GM21723 (cell line): Measurements from ENCODE around the gene ASMTL.
A peak's percentile ranks its signal among the peaks of the same experiment; 100 is the strongest.
"Not testable (repeated sequence)": the region's sequence is repeated elsewhere in the genome, so short reads cannot be mapped to it uniquely, and the experiment has no call there.

ENCODE experiments used
- ATAC-seq: cut with Tn5 transposase; IDR thresholded peaks from one replicate; pipeline ENCODE4 v1.9.1; 2021; ENCODE audit warnings: mild to moderate bottlenecking, moderate library complexity; ENCODE audit not compliant: unreplicated experiment

The ASMTL gene

DNA sequence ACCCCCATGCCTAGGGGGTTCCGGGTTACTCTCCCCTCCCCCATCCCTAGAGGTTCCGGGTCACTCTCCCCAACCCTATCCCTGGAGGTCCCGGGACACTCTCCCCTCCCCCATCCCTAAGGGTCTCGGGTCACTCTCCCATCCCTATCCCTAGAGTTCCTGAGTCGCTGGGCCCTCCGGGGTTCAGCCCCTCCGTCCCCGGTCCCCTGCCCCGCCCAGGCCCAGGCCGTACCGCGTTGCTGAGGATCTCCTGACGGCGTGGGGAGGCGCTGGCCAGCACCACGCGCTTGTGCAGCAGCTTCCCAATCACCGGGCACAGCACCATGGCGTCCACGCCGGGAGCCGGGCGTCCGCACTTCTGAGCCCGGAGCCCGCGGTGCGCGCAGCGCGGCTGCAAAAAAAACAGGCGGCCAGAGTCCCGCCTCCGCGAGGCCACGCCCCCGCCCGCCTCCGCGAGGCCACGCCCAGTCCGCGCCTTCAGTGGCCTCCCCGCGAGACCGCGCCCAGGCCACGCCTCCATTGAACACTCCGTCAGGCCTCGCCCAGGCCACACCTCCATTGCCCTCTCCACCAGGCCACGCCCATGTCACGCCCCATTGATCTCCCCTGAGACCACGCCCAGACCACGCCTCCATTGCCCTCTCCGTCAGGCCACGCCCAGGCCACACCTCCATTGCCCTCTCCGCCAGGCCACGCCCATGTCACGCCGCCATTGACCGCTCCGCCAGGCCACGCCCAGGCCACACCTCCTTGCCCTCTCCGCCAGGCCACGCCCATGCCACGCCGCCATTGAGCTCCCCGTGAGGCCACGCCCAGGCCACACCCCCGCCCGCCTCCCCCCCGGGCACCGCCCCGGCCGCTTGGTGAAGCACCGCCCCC is at the start of gene ASMTL:
TSS of gene ASMTL (minus strand) at position 394 of the 879 bp plus-strand sequence. CDS start at position 325, 69 bp downstream.
- peak; percentile 77 for ATAC-seq

- peak; percentile 44 for ATAC-seq
Measured at GRCh38 chrX:1502241-1502640, 49.5 kb upstream of the ASMTL start.

DNA sequence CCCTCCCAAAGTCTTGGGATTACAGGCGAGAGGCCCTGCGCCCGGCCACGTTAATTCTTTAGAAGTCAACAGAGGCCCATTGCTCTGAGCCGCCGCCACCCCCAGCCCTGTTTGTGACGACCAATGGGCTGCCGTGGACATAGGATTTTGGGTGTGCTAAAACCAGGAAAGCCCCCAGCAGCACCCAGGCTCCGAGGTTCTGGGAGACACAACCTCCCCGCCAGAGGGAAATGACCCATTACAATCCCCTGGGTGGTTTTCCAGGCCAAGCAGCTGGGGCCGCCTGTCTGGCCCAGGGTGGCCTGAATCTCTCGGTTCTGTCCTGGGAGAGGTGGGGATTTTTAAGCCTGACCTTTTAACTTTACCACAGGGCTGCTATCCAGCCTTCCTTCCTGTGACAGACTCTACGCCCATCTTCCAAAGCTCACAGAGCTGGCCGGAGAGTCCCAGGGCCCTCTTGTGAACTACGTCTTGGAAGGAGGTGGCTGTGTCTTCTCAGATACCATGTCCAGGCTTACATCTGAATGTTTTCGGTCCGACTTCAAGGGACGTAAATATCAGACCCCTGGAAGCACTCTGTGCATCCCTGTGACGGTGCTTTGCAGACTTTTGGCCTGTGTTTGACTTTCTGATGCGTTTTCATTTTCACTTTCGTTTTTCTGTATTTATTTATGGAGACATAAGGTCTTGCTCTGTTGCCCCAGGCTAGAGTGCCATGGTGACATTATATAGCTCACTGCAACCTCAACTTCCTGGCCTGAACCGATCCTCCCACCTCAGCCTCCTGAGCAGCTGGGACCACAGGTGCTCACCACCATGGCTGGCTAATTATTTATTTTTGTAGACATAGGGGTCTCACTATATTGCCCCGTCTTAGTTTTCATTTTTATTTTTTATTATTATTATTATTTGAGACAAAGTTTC is 48.3 kb upstream of the ASMTL start:
- peak; percentile 63 for ATAC-seq

GRCh38 chrX:1496076-1496475 is 43.4 kb upstream of the ASMTL start:
- ATAC-seq: no peak

DNA sequence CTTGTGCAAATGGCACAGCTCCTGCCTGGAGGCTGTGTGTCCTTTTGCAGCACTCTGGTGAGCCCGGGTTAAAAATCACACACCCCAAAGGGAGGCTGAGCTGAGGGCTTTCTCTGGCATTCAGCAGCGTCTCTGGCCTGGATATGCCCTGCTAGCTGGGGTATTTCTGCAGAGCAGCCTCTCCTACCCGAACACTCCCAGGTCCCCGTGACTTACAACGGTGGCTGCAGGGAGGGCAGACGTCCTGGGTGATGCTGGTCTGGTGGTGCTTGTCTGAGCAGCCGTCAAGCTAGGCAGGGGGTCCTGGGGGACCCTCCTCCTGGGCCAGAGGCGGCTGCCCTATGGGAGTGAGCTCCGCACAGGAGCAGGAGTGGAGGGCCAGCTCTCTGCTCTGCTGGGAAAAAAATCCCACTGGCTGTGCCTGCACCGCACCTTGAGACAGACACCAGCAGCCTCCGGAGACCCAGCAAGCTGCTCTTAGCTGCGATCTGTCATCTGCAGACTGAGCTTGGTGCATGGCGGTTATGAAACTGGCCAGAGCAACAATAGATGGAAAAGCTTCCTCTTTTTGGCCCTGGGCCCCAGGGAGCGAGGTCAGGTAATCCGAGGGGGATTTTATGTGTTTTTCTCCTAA is 41.3 kb upstream of the ASMTL start:
- ATAC-seq: peak; percentile 61

DNA sequence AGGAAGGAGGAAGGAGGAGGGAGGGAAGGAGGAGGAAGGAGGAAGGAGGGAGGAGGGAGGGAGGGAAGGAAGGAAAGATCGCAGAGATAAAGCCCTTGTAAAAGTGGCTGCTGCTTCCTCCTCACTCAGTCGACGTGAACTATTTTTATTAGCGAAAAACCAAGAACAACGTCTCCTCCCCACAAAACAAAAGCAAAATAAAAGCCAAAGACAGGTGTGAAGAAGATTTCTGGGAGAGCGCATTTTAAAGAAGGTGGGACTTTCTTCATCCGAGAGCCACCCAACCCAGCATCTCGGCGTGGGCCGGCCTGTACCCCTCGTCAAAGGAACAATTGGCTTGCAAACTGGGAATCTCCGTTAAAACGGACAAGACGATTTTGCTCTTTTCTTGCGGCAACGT is 40.7 kb upstream of the ASMTL start:
- ATAC-seq: peak; percentile 7

DNA sequence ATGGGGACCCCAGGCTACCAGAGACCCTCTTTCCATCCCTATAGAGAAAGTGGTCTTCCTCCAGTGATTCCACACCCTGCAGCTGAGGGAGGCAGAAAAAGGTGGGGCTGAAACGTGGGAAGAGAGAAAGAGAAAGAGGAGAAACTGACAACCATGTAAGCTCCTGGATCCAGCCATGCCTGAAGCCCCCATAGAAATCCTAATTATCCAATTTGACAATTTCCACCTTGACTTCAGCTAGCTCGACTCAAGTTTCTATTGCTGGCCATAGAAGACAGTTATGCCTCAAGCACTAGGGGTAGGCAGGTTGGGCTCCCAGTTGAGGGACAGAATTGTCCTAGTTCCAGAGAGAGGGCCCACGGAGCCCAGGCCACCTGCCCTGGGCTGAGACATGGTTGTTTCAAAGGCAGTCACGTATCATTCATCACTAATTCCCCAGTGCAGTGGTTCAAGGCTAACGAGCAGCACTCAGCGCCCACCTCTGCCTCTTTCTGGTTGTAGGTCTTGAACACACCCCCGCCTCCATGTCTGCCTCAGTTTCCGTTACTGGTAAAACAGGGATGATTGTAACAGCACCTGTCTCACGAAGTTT is 39.8 kb upstream of the ASMTL start:
- no peak for ATAC-seq

- ATAC-seq: peak; percentile 64
Measured at GRCh38 chrX:1491851-1492349, 39.2 kb upstream of the ASMTL start.

DNA sequence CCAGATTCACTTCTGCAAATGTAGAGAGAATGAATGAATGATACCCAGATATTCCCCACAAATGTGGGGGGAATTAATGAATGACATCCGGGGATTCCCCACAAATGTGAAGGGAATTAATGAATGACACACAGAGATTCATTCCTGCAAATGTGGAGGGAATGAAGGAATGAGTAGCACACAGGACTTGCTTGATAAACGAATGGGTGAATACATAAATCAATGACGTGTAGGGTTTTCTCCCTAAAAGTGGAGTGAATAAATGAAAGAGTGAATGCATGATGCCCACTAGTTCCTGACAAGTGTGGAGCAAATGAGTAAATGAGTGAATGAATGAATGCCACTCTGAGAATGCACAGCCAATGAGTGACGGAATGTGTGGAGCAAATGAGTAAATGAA is 38.5 kb upstream of the ASMTL start:
- ATAC-seq: not testable (repeated sequence)

- not testable (repeated sequence) for ATAC-seq
Measured at GRCh38 chrX:1490723-1491122, 38.0 kb upstream of the ASMTL start.

DNA sequence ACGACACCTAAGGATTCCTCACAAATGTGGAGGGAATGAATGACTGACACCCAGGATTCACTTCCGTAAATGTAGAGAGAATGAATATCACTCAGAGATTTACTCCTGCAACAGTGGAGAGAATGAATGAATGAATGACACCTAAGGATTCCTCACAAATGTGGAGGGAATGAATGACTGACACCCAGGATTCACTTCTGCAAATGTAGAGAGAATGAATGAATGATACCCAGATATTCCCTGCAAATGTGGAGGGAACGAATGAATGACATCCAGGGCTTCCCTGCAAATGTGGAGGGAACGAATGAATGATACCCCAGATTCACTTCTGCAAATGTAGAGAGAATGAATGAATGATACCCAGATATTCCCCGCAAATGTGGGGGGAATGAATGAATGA is 36.6 kb upstream of the ASMTL start:
- not testable (repeated sequence) for ATAC-seq

- no peak for ATAC-seq
Measured at GRCh38 chrX:1488745-1489144, 36.0 kb upstream of the ASMTL start.

DNA sequence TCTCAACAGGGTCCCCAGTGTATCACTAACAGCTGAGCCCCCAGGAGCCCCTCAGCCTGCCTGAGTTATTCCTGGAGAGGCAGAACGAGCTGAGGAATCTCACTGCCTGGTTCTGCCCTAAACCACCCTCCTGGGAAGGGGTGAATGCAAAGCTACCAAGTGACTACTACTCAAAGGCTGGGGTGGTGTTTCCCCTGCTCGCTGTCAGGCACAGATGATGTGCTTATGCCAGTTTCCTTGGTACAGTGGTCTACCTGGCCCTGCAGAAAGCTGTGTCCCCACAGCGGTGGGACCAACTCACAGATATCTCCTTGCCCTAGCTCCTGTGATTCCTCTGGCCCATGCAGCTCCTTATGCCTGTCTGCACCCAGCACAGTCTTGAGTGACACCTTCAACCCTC is 35.4 kb upstream of the ASMTL start:
- no peak for ATAC-seq

GRCh38 chrX:1487401-1487800 is 34.7 kb upstream of the ASMTL start:
- no peak for ATAC-seq

GRCh38 chrX:1486749-1487361 is 34.1 kb upstream of the ASMTL start:
- no peak for ATAC-seq

DNA sequence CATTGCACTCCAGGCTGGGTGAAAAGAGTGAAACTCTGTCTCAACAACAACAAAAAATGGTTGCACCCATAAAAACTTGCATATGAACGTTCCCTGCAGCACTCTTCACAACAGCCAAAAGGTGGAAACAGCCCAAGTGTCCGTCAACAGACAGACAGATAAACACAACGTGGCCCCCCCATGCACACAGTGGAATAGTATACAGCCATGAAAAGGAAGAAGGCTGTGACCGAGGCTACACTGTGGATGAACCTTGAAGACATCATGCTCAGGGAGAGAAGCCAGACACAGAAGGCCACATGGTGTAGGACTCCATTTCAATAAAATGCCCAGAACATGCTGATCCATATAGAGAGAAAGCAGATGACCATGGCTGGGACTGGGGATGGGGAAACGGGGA is 33.5 kb upstream of the ASMTL start:
- no peak for ATAC-seq

- no peak for ATAC-seq
Measured at GRCh38 chrX:1485033-1485432, 32.3 kb upstream of the ASMTL start.

- no peak for ATAC-seq
Measured at GRCh38 chrX:1484638-1485019, 31.9 kb upstream of the ASMTL start.

DNA sequence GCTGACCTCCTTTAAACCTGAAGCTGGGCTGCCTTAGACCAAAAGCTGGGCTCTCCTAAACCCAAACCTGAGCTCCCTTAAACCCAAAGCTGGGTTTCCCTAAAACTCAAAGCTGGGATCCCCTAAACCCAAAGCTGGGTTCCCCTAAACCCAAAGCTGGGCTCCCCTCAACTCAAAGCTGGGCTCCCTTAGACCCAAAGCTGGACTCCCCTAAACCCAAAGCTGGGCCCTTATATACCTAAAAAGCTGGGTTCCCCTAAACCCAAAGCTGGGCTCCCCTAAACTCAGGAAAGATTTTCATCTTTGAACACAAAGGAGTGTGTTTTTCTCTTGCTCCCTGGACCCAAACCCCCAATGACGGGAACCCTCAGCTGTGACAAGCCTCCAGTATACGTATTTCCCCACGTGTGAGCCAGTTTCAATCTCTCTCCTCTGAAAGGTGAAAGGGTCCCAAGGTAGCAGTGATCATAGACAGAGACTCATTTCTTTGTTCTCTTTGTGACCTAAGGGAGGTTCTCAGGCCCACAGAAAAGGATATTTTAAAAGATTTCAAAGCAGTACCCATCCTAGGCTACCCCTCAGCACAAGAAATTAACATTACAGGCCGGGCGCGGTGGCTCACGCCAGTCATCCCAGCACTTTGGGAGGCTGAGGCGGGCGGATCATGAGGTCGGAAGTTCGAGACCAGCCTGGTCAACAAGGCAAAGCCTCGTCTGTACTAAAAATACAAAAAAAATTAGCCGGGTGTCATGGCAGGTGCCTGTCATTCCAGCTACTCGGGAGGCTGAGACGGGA is 31.3 kb upstream of the ASMTL start:
- peak; percentile 53 for ATAC-seq
